ENCODE data around the gene TTC13. TPM values are rescaled to one million over a fixed set of nuclear protein-coding genes. Genes with fewer than 3 reads are reported as not detected.
A peak's percentile ranks its signal among the peaks of the same experiment; 100 is the strongest.

TTC13 gene
- polyA plus RNA-seq, 1 of the 3 experiments (the other 2 are of a cell fraction), result 5.5 TPM

GRCh38 chr1:230986976-230987375 is 8.3 kb upstream of the TTC13 start (continued):
- TF ChIP-seq EP300 (IDR thresholded peaks at IDR 0.05; ENCODE audit: borderline replicate concordance in 1 of 2, low read depth in 1 of 2, low read length in 1 of 2) (no peak), NRF1 (IDR thresholded peaks at IDR 0.05; ENCODE audit: low read depth, low read length) (no peak), RXRA (IDR thresholded peaks at IDR 0.05; ENCODE audit: borderline replicate concordance, low read depth) (no peak; the same call in 1 of the 2 replicates), MXI1 (IDR thresholded peaks at IDR 0.05; ENCODE audit: low read depth, low read length) (0 out of 2 replicates have a peak, but pooled peaks have one; percentile 46), RFX5 (IDR thresholded peaks at IDR 0.05; ENCODE audit: low read length) (no peak), GATA2 (CRISPR knock-in tag; IDR thresholded peaks at IDR 0.05) (no peak), REST (IDR thresholded peaks at IDR 0.05; ENCODE audit: low read depth, low read length) (peak; percentile 94), MEF2A (IDR thresholded peaks at IDR 0.05; ENCODE audit: borderline replicate concordance, low read depth) (no peak), JUND (IDR thresholded peaks at IDR 0.05) (peak; percentile 71), SIN3A (IDR thresholded peaks at IDR 0.05; ENCODE audit: borderline replicate concordance, low read depth, low read length) (peak; percentile 76), SMC3 (IDR thresholded peaks at IDR 0.05; ENCODE audit: low read depth, low read length) (no peak), IRF3 (IDR thresholded peaks at IDR 0.05; ENCODE audit: low read depth, low read length) (no peak), ZBTB33 (IDR thresholded peaks at IDR 0.05; ENCODE audit: borderline replicate concordance, low read depth) (no peak), GABPA (IDR thresholded peaks at IDR 0.05; ENCODE audit: low read depth) (no peak), POLR2AphosphoS5 (IDR thresholded peaks at IDR 0.05; ENCODE audit: low read depth, low read length) (no peak; the same call in 1 of the 2 replicates), FOSL2 (IDR thresholded peaks at IDR 0.05; ENCODE audit: borderline replicate concordance, low read depth) (peak; percentile 77), RCOR1 (IDR thresholded peaks at IDR 0.05; ENCODE audit: low read length) (no peak), ELF1 (IDR thresholded peaks at IDR 0.05) (no peak), MAX (IDR thresholded peaks at IDR 0.05; ENCODE audit: low read depth) (peak; percentile 92), RAD21 (IDR thresholded peaks at IDR 0.05; ENCODE audit: low read length) (no peak), CHD2 (IDR thresholded peaks at IDR 0.05; ENCODE audit: low read length, partially characterized antibody) (no peak)

Data from SK-N-SH (cell line).